Lower lobe of right lung (tissue), 2 donors: ENCODE results near the gene PCCA. TPM values are rescaled to one million over a fixed set of nuclear protein-coding genes. Genes with fewer than 3 reads are reported as not detected.

Experiments used
- ATAC-seq, 2 donors: fragments of 200-7000 bp; cut with Tn5 transposase; one replicate each; pipeline ENCODE4 v1.9.1; 2020 to 2022; ENCODE audit warnings: mild to moderate bottlenecking in 2 of 2, moderate library complexity in 2 of 2
- DNase-seq: peaks from one replicate; pipeline ENCODE4 v3.0.0-alpha.2; 2020
- H3K27ac ChIP-seq: fragments of 200-600 bp; one replicate; pipeline ENCODE4 v1.8.0; 2022
- H3K27me3 ChIP-seq: fragments of 200-600 bp; one replicate; pipeline ENCODE4 v1.8.0; 2022; ENCODE audit warnings: low read depth
- H3K36me3 ChIP-seq: fragments of 200-600 bp; one replicate; pipeline ENCODE4 v1.8.0; 2022; ENCODE audit warnings: mild to moderate bottlenecking
- H3K4me1 ChIP-seq: fragments of 200-600 bp; one replicate; pipeline ENCODE4 v1.8.0; 2022
- H3K4me3 ChIP-seq: fragments of 200-600 bp; one replicate; pipeline ENCODE4 v1.8.0; 2022; ENCODE audit warnings: mild to moderate bottlenecking
- H3K9me3 ChIP-seq: fragments of 200-600 bp; one replicate; pipeline ENCODE4 v1.8.0; 2022
- CTCF ChIP-seq: fragments of 200-600 bp; IDR thresholded peaks from one replicate; pipeline ENCODE4 v1.8.0; 2022; ENCODE audit warnings: antibody characterized with exemption, mild to moderate bottlenecking
- intact Hi-C: fragments of 100-400 bp; cut with DNase I; formaldehyde crosslinking; loops from one replicate; pipeline ENCODE4 v1.11.0; 2022
- total RNA-seq: library from RNA; stranded (reverse); fragmentation: NEBNext Ultra II Directional; extraction: Animal tissue kit (Norgen Biotek cat#: 25700); gene quantifications from one replicate; pipeline ENCODE4 v1.2.1, GENCODE V29; 2021
- donor health status: DM: no; HTN: yes; CAD: no; lungs with severe emphysema.

Gene PCCA
- total RNA-seq, 1 donor from 2014 or later: 37.8 TPM

GRCh38 chr13:100363874-100364273, 275.0 kb downstream of the PCCA start:
- H3K27ac ChIP-seq: no peak overlapping the region
- no peaks in the 10 kb centered on the region for H3K36me3 ChIP-seq
- no peak for TF ChIP-seq CTCF
- H3K9me3 ChIP-seq: no peaks in the 10 kb centered on the region
- intact Hi-C loops: no loop called here
- H3K4me3 ChIP-seq: no peak overlapping the region
- DNase-seq: no peak
- no peaks in the 10 kb centered on the region for H3K4me1 ChIP-seq
- no peaks in the 10 kb centered on the region for H3K27me3 ChIP-seq
- no peak for ATAC-seq

- Histone ChIP-seq H3K27me3 (no peaks in the 10 kb centered on the region), H3K4me3 (no peak overlapping the region), H3K27ac (no peak overlapping the region), H3K4me1 (no peaks in the 10 kb centered on the region), H3K9me3 (no peaks in the 10 kb centered on the region), H3K36me3 (no peaks in the 10 kb centered on the region)
- intact Hi-C loops: no loop called here
- no peak for TF ChIP-seq CTCF
- no peak for ATAC-seq
- DNase-seq: no peak
These were observed 275.7 kb downstream of the PCCA start for GRCh38 chr13:100364591-100364990.

- TF ChIP-seq CTCF: no peak
- Histone ChIP-seq H3K4me3 (no peak overlapping the region), H3K4me1 (no peaks in the 10 kb centered on the region), H3K9me3 (no peaks in the 10 kb centered on the region), H3K27ac (no peak overlapping the region), H3K36me3 (no peaks in the 10 kb centered on the region), H3K27me3 (no peaks in the 10 kb centered on the region)
- intact Hi-C loops: no loop called here
- no peak for ATAC-seq
- DNase-seq: no peak
These were observed 276.8 kb downstream of the PCCA start for GRCh38 chr13:100365680-100366079.

GRCh38 chr13:100378533-100378932, 289.6 kb downstream of the PCCA start:
- H3K9me3 ChIP-seq: peaks cover 27% of the 10 kb centered on the region
- no peaks in the 10 kb centered on the region for H3K27me3 ChIP-seq
- DNase-seq (no peak), ATAC-seq (no peak)
- intact Hi-C loops: no loop called here
- TF ChIP-seq CTCF: no peak
- no peaks in the 10 kb centered on the region for H3K4me1 ChIP-seq
- H3K4me3 ChIP-seq: no peak overlapping the region
- H3K27ac ChIP-seq: no peak overlapping the region
- no peaks in the 10 kb centered on the region for H3K36me3 ChIP-seq

GRCh38 chr13:100381595-100382224, 292.8 kb downstream of the PCCA start:
- H3K27me3 ChIP-seq: no peaks in the 10 kb centered on the region
- ATAC-seq: no peak
- no peak for TF ChIP-seq CTCF
- H3K9me3 ChIP-seq: peaks cover 17% of the 10 kb centered on the region
- peaks cover 2% of the 10 kb centered on the region for H3K36me3 ChIP-seq
- no peak overlapping the region for H3K27ac ChIP-seq
- no peaks in the 10 kb centered on the region for H3K4me1 ChIP-seq
- no peak overlapping the region for H3K4me3 ChIP-seq
- intact Hi-C loops: no loop called here
- DNase-seq: no peak
